Fibroblast of lung (primary cell): ENCODE data around the gene CTXN3. TPM values are rescaled to one million over a fixed set of nuclear protein-coding genes. Genes with fewer than 3 reads are reported as not detected.

ENCODE experiments used
- DNase-seq, 2 donors: peaks; one replicate each; pipeline versions ENCODE4 v3.0.0 to v3.0.0-alpha.2; 2010; ENCODE audit warnings: low read depth in 2 of 2
- H2AFZ ChIP-seq: 2 replicates; pipeline ENCODE4 v1.5.1; 2012; ENCODE audit warnings: low read length, control low read depth, inconsistent platforms
- H3K27ac ChIP-seq: 2 replicates; pipeline ENCODE4 v1.5.1; 2011; ENCODE audit warnings: low read length, control low read depth; ENCODE audit not compliant: insufficient read depth
- H3K27me3 ChIP-seq: 2 replicates; pipeline ENCODE4 v1.5.1; 2011; ENCODE audit warnings: mild to moderate bottlenecking, low read length; ENCODE audit not compliant: control insufficient read depth, insufficient read depth
- H3K36me3 ChIP-seq: 2 replicates; pipeline ENCODE4 v1.5.1; 2011; ENCODE audit warnings: low read length; ENCODE audit not compliant: control insufficient read depth, insufficient read depth
- H3K4me1 ChIP-seq: 2 replicates; pipeline ENCODE4 v1.5.1; 2011; ENCODE audit warnings: low read length; ENCODE audit not compliant: control insufficient read depth, insufficient read depth; ENCODE audit errors: extremely low read depth
- H3K4me2 ChIP-seq: 2 replicates; pipeline ENCODE4 v1.5.1; 2011; ENCODE audit warnings: low read length, control low read depth; ENCODE audit not compliant: insufficient read depth; ENCODE audit errors: extremely low read depth
- H3K4me3 ChIP-seq, 4 experiments: fragments of 200-600 bp in 1 of 4; sonication (generic) in 1 of 4; replicated peaks in 1 of 4; 2 replicates each; pipeline ENCODE4 v1.5.1; 2011 to 2016; ENCODE audit warnings: low read length in 4 of 4, low read depth in 3 of 4, mild to moderate bottlenecking in 3 of 4, control low read depth in 2 of 4, inconsistent platforms in 1 of 4, mixed read lengths in 1 of 4; ENCODE audit not compliant: insufficient read depth in 1 of 4; ENCODE audit errors: control extremely low read depth in 1 of 4
- H3K79me2 ChIP-seq: 2 replicates; pipeline ENCODE4 v1.5.1; 2012; ENCODE audit warnings: mild to moderate bottlenecking, low read length, inconsistent platforms; ENCODE audit not compliant: control insufficient read depth, insufficient read depth
- H3K9ac ChIP-seq: 2 replicates; pipeline ENCODE4 v1.5.1; 2011; ENCODE audit warnings: mild to moderate bottlenecking, low read length, control low read depth; ENCODE audit not compliant: insufficient read depth
- H3K9me3 ChIP-seq: 2 replicates; pipeline ENCODE4 v1.5.1; 2012; ENCODE audit warnings: low read depth, low read length; ENCODE audit not compliant: control insufficient read depth, insufficient read depth
- H4K20me1 ChIP-seq: 2 replicates; pipeline ENCODE4 v1.5.1; 2011; ENCODE audit warnings: low read length; ENCODE audit not compliant: control insufficient read depth, insufficient read depth; ENCODE audit errors: extremely low read depth
- EZH2 ChIP-seq: IDR thresholded peaks from 2 replicates; pipeline ENCODE4 v1.5.1; 2012; ENCODE audit warnings: low read length, control low read depth, mild to moderate bottlenecking; ENCODE audit errors: missing control alignments
- polyA plus RNA-seq, 2 donors: library from polyadenylated mRNA; depleted of rRNA in 1 of 2; stranded (reverse) in 1 of 2; unstranded in 1 of 2; fragments of >200 nt; gene quantifications; 2 replicates each; pipeline ENCODE4 v1.2.1, GENCODE V29; 2011 to 2012; ENCODE audit warnings: missing spikeins in 1 of 2
- total RNA-seq: library from RNA; depleted of rRNA; stranded (reverse); fragments of >200 nt; gene quantifications from 2 replicates; pipeline ENCODE4 v1.2.1, GENCODE V29; 2014
- TF ChIP-seq, protein P1 (sequence below), 2 donors: IDR thresholded peaks in 1 of 2; conservative IDR thresholded peaks in 1 of 2; 1 replicate in 1 of 2; 2 replicates in 1 of 2; pipeline ENCODE4 v1.5.1; 2011 to 2012; ENCODE audit warnings: low read length in 2 of 2, control low read depth in 1 of 2, inconsistent platforms in 1 of 2, low read depth in 1 of 2, mild to moderate bottlenecking in 1 of 2

Gene CTXN3
- total and polyA plus RNA-seq, 2 donors (not counting 1 experiment from before 2014, with no cell fraction given) = not detected

- Histone ChIP-seq H3K27me3 (no peaks in the 10 kb centered on the region), H3K4me3 (no peak overlapping the region), H2AFZ (no peak overlapping the region), H4K20me1 (no peaks in the 10 kb centered on the region), H3K4me1 (peaks cover 9% of the 10 kb centered on the region), H3K79me2 (no peaks in the 10 kb centered on the region), H3K27ac (no peak overlapping the region), H3K4me2 (no peak overlapping the region), H3K9ac (no peak overlapping the region), H3K36me3 (no peaks in the 10 kb centered on the region), H3K9me3 (no peaks in the 10 kb centered on the region)
- TF ChIP-seq, protein P1, sequence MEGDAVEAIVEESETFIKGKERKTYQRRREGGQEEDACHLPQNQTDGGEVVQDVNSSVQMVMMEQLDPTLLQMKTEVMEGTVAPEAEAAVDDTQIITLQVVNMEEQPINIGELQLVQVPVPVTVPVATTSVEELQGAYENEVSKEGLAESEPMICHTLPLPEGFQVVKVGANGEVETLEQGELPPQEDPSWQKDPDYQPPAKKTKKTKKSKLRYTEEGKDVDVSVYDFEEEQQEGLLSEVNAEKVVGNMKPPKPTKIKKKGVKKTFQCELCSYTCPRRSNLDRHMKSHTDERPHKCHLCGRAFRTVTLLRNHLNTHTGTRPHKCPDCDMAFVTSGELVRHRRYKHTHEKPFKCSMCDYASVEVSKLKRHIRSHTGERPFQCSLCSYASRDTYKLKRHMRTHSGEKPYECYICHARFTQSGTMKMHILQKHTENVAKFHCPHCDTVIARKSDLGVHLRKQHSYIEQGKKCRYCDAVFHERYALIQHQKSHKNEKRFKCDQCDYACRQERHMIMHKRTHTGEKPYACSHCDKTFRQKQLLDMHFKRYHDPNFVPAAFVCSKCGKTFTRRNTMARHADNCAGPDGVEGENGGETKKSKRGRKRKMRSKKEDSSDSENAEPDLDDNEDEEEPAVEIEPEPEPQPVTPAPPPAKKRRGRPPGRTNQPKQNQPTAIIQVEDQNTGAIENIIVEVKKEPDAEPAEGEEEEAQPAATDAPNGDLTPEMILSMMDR (conservative IDR thresholded peaks at IDR 0.05 in 1 of 2, IDR thresholded peaks at IDR 0.05 in 1 of 2; ENCODE audit: low read depth in 1 of 2, low read length in 2 of 2) = no peak
- no peak for TF ChIP-seq EZH2
- no peak for DNase-seq
Observed at GRCh38 chr5:127700237-127700766, 51.4 kb downstream of the CTXN3 start.

GRCh38 chr5:127702434-127702833 is 53.6 kb downstream of the CTXN3 start:
- H3K4me3 ChIP-seq = no peak overlapping the region
- H4K20me1 ChIP-seq = no peaks in the 10 kb centered on the region
- TF ChIP-seq, protein P1 (conservative IDR thresholded peaks at IDR 0.05 in 1 of 2, IDR thresholded peaks at IDR 0.05 in 1 of 2; ENCODE audit: low read depth in 1 of 2, low read length in 2 of 2) = no peak
- no peak for TF ChIP-seq EZH2
- H3K36me3 ChIP-seq = no peaks in the 10 kb centered on the region
- DNase-seq = no peak
- no peaks in the 10 kb centered on the region for H3K79me2 ChIP-seq
- H2AFZ ChIP-seq = no peak overlapping the region
- no peak overlapping the region for H3K9ac ChIP-seq
- no peaks in the 10 kb centered on the region for H3K27me3 ChIP-seq
- no peak overlapping the region for H3K27ac ChIP-seq
- no peaks in the 10 kb centered on the region for H3K9me3 ChIP-seq
- no peak overlapping the region for H3K4me2 ChIP-seq
- H3K4me1 ChIP-seq = peaks cover 4% of the 10 kb centered on the region

- Histone ChIP-seq H3K4me3 (no peak within 1 kb of the TSS), H3K9ac (no peak within 1 kb of the TSS), H3K4me2 (no peak within 1 kb of the TSS), H3K4me1 (peaks cover 4% of the 10 kb centered on the region), H3K9me3 (no peaks in the 10 kb centered on the region), H3K36me3 (no peaks in the 10 kb centered on the region), H4K20me1 (no peaks in the 10 kb centered on the region), H2AFZ (no peak within 1 kb of the TSS), H3K27me3 (no peaks in the 10 kb centered on the region), H3K79me2 (no peaks in the 10 kb centered on the region), H3K27ac (no peak within 1 kb of the TSS)
- TF ChIP-seq, protein P1 (conservative IDR thresholded peaks at IDR 0.05 in 1 of 2, IDR thresholded peaks at IDR 0.05 in 1 of 2; ENCODE audit: low read depth in 1 of 2, low read length in 2 of 2) = no peak
- no peak for TF ChIP-seq EZH2
- no peak for DNase-seq
Observed at GRCh38 chr5:127702926-127703561, 54.2 kb downstream of the CTXN3 start, which contains the start of gene CCDC192. Gene CCDC192 (plus strand): TSS chr5:127703391. CDS start chr5:127703446, 55 bp downstream.
